HL-60 (cell line): ENCODE measurements around the gene RASGRP2.

ENCODE experiments used
- TF ChIP-seq, protein P1 (sequence below): IDR thresholded peaks from one replicate; pipeline ENCODE4 v1.5.1; 2011; ENCODE audit warnings: low read length, control low read depth, inconsistent platforms; ENCODE audit not compliant: insufficient read depth
- TF ChIP-seq, protein P2 (sequence below): IDR thresholded peaks from 2 replicates; pipeline ENCODE4 v1.6.1; 2012; ENCODE audit warnings: low read depth; ENCODE audit not compliant: insufficient replicate concordance

DNA sequence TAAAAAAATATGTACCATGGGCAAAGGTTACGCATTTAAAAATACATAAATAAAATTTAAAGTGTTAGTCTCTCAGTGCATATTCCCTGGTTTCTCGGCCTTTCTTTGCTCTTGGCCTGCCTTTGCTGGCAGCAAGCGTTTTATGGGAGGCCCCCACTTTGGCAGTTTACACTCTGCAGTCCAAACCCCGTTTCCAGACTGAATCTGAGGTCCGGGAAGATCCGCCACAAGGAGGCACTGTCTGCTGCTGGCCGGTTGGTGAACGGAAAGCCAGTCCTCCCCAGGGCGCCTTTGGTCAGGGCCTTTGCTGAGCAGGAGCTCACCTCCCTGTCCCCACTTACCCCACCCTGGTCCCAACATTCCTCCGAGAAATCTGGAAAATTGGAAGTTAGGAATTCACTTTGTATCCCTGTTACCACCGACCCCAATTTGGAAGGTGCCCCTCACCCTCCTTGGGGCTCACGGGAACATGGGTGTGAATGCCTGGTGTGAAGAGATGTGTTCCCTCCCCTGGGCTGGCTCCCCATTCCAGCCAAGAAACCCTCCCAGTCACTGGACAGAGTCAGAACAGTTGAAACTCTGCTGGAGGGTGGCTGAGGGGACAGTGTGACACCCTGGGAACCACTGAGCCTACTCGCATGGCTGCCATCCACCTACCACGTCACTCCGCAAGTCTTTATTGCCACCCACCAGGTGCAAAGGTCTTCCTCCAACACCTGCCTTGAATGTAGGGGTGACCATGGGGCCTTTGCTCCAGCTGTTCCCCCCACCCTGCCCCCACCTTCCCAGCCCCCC, 43.8 kb upstream of the RASGRP2 start:
- TF ChIP-seq, protein P1, sequence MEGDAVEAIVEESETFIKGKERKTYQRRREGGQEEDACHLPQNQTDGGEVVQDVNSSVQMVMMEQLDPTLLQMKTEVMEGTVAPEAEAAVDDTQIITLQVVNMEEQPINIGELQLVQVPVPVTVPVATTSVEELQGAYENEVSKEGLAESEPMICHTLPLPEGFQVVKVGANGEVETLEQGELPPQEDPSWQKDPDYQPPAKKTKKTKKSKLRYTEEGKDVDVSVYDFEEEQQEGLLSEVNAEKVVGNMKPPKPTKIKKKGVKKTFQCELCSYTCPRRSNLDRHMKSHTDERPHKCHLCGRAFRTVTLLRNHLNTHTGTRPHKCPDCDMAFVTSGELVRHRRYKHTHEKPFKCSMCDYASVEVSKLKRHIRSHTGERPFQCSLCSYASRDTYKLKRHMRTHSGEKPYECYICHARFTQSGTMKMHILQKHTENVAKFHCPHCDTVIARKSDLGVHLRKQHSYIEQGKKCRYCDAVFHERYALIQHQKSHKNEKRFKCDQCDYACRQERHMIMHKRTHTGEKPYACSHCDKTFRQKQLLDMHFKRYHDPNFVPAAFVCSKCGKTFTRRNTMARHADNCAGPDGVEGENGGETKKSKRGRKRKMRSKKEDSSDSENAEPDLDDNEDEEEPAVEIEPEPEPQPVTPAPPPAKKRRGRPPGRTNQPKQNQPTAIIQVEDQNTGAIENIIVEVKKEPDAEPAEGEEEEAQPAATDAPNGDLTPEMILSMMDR: peak; percentile 97
- TF ChIP-seq, protein P2, sequence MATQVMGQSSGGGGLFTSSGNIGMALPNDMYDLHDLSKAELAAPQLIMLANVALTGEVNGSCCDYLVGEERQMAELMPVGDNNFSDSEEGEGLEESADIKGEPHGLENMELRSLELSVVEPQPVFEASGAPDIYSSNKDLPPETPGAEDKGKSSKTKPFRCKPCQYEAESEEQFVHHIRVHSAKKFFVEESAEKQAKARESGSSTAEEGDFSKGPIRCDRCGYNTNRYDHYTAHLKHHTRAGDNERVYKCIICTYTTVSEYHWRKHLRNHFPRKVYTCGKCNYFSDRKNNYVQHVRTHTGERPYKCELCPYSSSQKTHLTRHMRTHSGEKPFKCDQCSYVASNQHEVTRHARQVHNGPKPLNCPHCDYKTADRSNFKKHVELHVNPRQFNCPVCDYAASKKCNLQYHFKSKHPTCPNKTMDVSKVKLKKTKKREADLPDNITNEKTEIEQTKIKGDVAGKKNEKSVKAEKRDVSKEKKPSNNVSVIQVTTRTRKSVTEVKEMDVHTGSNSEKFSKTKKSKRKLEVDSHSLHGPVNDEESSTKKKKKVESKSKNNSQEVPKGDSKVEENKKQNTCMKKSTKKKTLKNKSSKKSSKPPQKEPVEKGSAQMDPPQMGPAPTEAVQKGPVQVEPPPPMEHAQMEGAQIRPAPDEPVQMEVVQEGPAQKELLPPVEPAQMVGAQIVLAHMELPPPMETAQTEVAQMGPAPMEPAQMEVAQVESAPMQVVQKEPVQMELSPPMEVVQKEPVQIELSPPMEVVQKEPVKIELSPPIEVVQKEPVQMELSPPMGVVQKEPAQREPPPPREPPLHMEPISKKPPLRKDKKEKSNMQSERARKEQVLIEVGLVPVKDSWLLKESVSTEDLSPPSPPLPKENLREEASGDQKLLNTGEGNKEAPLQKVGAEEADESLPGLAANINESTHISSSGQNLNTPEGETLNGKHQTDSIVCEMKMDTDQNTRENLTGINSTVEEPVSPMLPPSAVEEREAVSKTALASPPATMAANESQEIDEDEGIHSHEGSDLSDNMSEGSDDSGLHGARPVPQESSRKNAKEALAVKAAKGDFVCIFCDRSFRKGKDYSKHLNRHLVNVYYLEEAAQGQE: no peak
